Panc1 (cell line): Measurements from ENCODE around the gene SOX12. TPM values are rescaled to one million over a fixed set of nuclear protein-coding genes. Genes with fewer than 3 reads are reported as not detected.

Experiments
- ATAC-seq: fragments of 200-7000 bp; cut with Tn5 transposase; 2 replicates; pipeline ENCODE4 v1.9.1; 2020; ENCODE audit warnings: mild to moderate bottlenecking, moderate library complexity
- BruUV-seq: library from RNA; stranded (reverse); fragments of 400-500 nt; replicated peaks from 2 replicates; lab custom pipeline; 2021; lab: Mats Ljungman, UMichigan
- CTCF ChIA-PET: fragments of 300-600 bp; sonication (Branson Sonifier 250); formaldehyde crosslinking; loops from one replicate; lab custom pipeline; 2022; ENCODE audit warnings: antibody characterized with exemption; lab: Charles Lee
- POLR2A ChIA-PET: fragments of 300-600 bp; sonication (Branson Sonifier 250); formaldehyde crosslinking; loops from one replicate; lab custom pipeline; 2022; ENCODE audit warnings: antibody characterized with exemption; lab: Charles Lee
- DNase-seq: peaks from one replicate; pipeline ENCODE4 v3.0.0-alpha.2; 2010; ENCODE audit warnings: low read depth, low spot score
- H3K27ac ChIP-seq: 2 replicates; pipeline ENCODE4 v1.5.1; 2011; ENCODE audit warnings: mild to moderate bottlenecking, low read length, inconsistent platforms
- H3K27me3 ChIP-seq: fragments of 200-500 bp; sonication (Bioruptor generic); 2 replicates; pipeline ENCODE4 v1.6.0; 2014; ENCODE audit warnings: low read length, inconsistent platforms; ENCODE audit not compliant: control insufficient read depth, insufficient read depth
- H3K36me3 ChIP-seq: fragments of 200-500 bp; sonication (Bioruptor generic); 2 replicates; pipeline ENCODE4 v1.5.1; 2014; ENCODE audit warnings: inconsistent platforms, mild to moderate bottlenecking, low read length, moderate library complexity; ENCODE audit not compliant: control insufficient read depth, insufficient read depth
- H3K4me1 ChIP-seq: 2 replicates; pipeline ENCODE4 v1.5.1; 2011; ENCODE audit warnings: inconsistent platforms, mild to moderate bottlenecking, low read length, moderate library complexity; ENCODE audit not compliant: control insufficient read depth, insufficient read depth
- H3K4me3 ChIP-seq, 2 experiments: 2 replicates each; pipeline ENCODE4 v1.5.1; 2011 to 2012; ENCODE audit warnings: low read depth in 2 of 2, low read length in 2 of 2, mild to moderate bottlenecking in 2 of 2, inconsistent platforms in 1 of 2, moderate library complexity in 1 of 2
- H3K9me3 ChIP-seq: fragments of 200-500 bp; sonication (Bioruptor generic); 2 replicates; pipeline ENCODE4 v1.5.1; 2014; ENCODE audit warnings: low read depth, mild to moderate bottlenecking, inconsistent platforms, low read length, moderate library complexity; ENCODE audit not compliant: control insufficient read depth, insufficient read depth
- POLR2AphosphoS5 ChIP-seq: IDR thresholded peaks from 2 replicates; pipeline ENCODE4 v1.6.1; 2012; ENCODE audit warnings: mild to moderate bottlenecking, low read depth, low read length, moderate library complexity
- SIN3A ChIP-seq: IDR thresholded peaks from 2 replicates; pipeline ENCODE4 v1.6.1; 2012; ENCODE audit warnings: low read depth, mild to moderate bottlenecking, low read length, moderate library complexity, borderline replicate concordance; ENCODE audit not compliant: insufficient read depth
- TCF7L2 ChIP-seq: IDR thresholded peaks from 2 replicates; pipeline ENCODE4 v1.6.1; 2011; ENCODE audit warnings: mild to moderate bottlenecking, low read depth, low read length, inconsistent platforms
- in situ Hi-C: cut with HindIII; loops from 2 replicates; pipeline ENCODE4 v1.10.0; 2016; ENCODE audit warnings: low sequenced_read_pairs, low pct_unique_long_range_greater_than_20kb
- intact Hi-C: fragments of 100-400 bp; cut with micrococcal nuclease; formaldehyde crosslinking; loops from one replicate; pipeline ENCODE4 v1.10.0; 2022; ENCODE audit not compliant: unreplicated experiment
- total RNA-seq: library from RNA; stranded (reverse); gene quantifications from one replicate; pipeline ENCODE4 v1.2.1, GENCODE V29; 2021; ENCODE audit not compliant: unreplicated experiment
- TF ChIP-seq, protein P1 (sequence below), 2 experiments: IDR thresholded peaks; 2 replicates each; pipeline ENCODE4 v1.6.1; 2011 to 2012; ENCODE audit warnings: low read depth in 2 of 2, control low read depth in 1 of 2, low read length in 1 of 2, mild to moderate bottlenecking in 1 of 2, moderate library complexity in 1 of 2; ENCODE audit not compliant: insufficient read depth in 1 of 2
- TF ChIP-seq, protein P2 (sequence below): fragments of 450-650 bp; IDR thresholded peaks from 2 replicates; pipeline ENCODE4 v1.5.1; 2017; ENCODE audit warnings: mild to moderate bottlenecking

SOX12 gene
- total RNA-seq, 1 experiment from 2014 or later, result 48.6 TPM

GRCh38 chr20:378961-379336 is 53.6 kb downstream of the SOX12 start:
- Histone ChIP-seq H3K9me3 (no peaks in the 10 kb centered on the region), H3K4me3 (no peak overlapping the region), H3K36me3 (no peaks in the 10 kb centered on the region), H3K27me3 (no peaks in the 10 kb centered on the region), H3K27ac (peak overlapping the region; percentile 78; the same call in 1 of the 2 replicates), H3K4me1 (peaks cover 17% of the 10 kb centered on the region)
- BruUV-seq, result no TSS peak
- TF ChIP-seq, protein P1, sequence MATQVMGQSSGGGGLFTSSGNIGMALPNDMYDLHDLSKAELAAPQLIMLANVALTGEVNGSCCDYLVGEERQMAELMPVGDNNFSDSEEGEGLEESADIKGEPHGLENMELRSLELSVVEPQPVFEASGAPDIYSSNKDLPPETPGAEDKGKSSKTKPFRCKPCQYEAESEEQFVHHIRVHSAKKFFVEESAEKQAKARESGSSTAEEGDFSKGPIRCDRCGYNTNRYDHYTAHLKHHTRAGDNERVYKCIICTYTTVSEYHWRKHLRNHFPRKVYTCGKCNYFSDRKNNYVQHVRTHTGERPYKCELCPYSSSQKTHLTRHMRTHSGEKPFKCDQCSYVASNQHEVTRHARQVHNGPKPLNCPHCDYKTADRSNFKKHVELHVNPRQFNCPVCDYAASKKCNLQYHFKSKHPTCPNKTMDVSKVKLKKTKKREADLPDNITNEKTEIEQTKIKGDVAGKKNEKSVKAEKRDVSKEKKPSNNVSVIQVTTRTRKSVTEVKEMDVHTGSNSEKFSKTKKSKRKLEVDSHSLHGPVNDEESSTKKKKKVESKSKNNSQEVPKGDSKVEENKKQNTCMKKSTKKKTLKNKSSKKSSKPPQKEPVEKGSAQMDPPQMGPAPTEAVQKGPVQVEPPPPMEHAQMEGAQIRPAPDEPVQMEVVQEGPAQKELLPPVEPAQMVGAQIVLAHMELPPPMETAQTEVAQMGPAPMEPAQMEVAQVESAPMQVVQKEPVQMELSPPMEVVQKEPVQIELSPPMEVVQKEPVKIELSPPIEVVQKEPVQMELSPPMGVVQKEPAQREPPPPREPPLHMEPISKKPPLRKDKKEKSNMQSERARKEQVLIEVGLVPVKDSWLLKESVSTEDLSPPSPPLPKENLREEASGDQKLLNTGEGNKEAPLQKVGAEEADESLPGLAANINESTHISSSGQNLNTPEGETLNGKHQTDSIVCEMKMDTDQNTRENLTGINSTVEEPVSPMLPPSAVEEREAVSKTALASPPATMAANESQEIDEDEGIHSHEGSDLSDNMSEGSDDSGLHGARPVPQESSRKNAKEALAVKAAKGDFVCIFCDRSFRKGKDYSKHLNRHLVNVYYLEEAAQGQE (IDR thresholded peaks at IDR 0.05; ENCODE audit: insufficient read depth in 1 of 2, low read depth in 2 of 2, low read length in 1 of 2), result no peak
- TF ChIP-seq SIN3A (no peak), TCF7L2 (no peak), POLR2AphosphoS5 (no peak)
- TF ChIP-seq, protein P2, sequence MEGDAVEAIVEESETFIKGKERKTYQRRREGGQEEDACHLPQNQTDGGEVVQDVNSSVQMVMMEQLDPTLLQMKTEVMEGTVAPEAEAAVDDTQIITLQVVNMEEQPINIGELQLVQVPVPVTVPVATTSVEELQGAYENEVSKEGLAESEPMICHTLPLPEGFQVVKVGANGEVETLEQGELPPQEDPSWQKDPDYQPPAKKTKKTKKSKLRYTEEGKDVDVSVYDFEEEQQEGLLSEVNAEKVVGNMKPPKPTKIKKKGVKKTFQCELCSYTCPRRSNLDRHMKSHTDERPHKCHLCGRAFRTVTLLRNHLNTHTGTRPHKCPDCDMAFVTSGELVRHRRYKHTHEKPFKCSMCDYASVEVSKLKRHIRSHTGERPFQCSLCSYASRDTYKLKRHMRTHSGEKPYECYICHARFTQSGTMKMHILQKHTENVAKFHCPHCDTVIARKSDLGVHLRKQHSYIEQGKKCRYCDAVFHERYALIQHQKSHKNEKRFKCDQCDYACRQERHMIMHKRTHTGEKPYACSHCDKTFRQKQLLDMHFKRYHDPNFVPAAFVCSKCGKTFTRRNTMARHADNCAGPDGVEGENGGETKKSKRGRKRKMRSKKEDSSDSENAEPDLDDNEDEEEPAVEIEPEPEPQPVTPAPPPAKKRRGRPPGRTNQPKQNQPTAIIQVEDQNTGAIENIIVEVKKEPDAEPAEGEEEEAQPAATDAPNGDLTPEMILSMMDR, result no peak
- no peak for ATAC-seq
- intact Hi-C loops, result no loop called here
- ChIA-PET CTCF (no interaction called here), POLR2A (no interaction called here)
- in situ Hi-C loops, result no loop called here
- no peak for DNase-seq

Other genes starting within 250 kb of the SOX12 start
- not detected for gene DEFB125, start 237.9 kb upstream of the SOX12 start, total RNA-seq
- not detected for gene DEFB126, start 183.0 kb upstream of the SOX12 start, total RNA-seq
- gene DEFB127, start 168.1 kb upstream of the SOX12 start, total RNA-seq, result not detected
- not detected for gene DEFB128, start 135.8 kb upstream of the SOX12 start, total RNA-seq
- gene DEFB129, start 98.3 kb upstream of the SOX12 start, total RNA-seq, result not detected
- 0.10 TPM for gene DEFB132, start 67.8 kb upstream of the SOX12 start, total RNA-seq
- 20.5 TPM for gene C20orf96, start 34.8 kb upstream of the SOX12 start, total RNA-seq
- gene ZCCHC3, start 28.0 kb upstream of the SOX12 start, total RNA-seq, result 18.9 TPM
- gene NRSN2, start 21.6 kb downstream of the SOX12 start, total RNA-seq, result 44.9 TPM
- gene TRIB3, start 55.2 kb downstream of the SOX12 start, total RNA-seq, result 35.6 TPM
- 97.1 TPM for gene RBCK1, start 82.7 kb downstream of the SOX12 start, total RNA-seq
- 42.1 TPM for gene TBC1D20, start 137.0 kb downstream of the SOX12 start, total RNA-seq
- gene CSNK2A1, start 218.2 kb downstream of the SOX12 start, total RNA-seq, result 191 TPM